OCI-LY7 (cell line): ENCODE results near the gene CRTAC1. TPM values are rescaled to one million over a fixed set of nuclear protein-coding genes. Genes with fewer than 3 reads are reported as not detected.

ENCODE experiments used
- BruUV-seq: library from RNA; stranded (reverse); fragments of 400-500 nt; replicated peaks from 2 replicates; lab custom pipeline; 2021; lab: Mats Ljungman, UMichigan
- CTCF ChIA-PET: fragments of 300-600 bp; sonication (Branson Sonifier 250); formaldehyde crosslinking; loops from one replicate; lab custom pipeline; 2022; ENCODE audit warnings: antibody characterized with exemption; ENCODE audit not compliant: unreplicated experiment; lab: Charles Lee
- POLR2A ChIA-PET: fragments of 300-600 bp; sonication (Branson Sonifier 250); formaldehyde crosslinking; loops from one replicate; lab custom pipeline; 2022; ENCODE audit warnings: antibody characterized with exemption; lab: Charles Lee
- DNase-seq: peaks from one replicate; pipeline ENCODE4 v3.0.0-alpha.2; 2015; ENCODE audit warnings: low spot score
- H2AFZ ChIP-seq: fragments of 200-600 bp; sonication (generic), shearing (Covaris generic); 2 replicates; pipeline ENCODE4 v1.6.1; 2014; ENCODE audit warnings: mild to moderate bottlenecking, antibody characterized with exemption, low read length, moderate library complexity
- H3K27ac ChIP-seq: fragments of 200-600 bp; sonication (generic); 2 replicates; pipeline ENCODE4 v1.5.1; 2014; ENCODE audit warnings: mixed run types, low read depth, mild to moderate bottlenecking, moderate library complexity, low read length, inconsistent platforms; ENCODE audit not compliant: poor library complexity, severe bottlenecking
- H3K36me3 ChIP-seq: fragments of 200-600 bp; sonication (generic); 2 replicates; pipeline ENCODE4 v1.6.1; 2014; ENCODE audit warnings: mild to moderate bottlenecking, antibody characterized with exemption, low read length, moderate library complexity, mixed read lengths; ENCODE audit not compliant: insufficient read depth
- H3K4me1 ChIP-seq: fragments of 200-600 bp; sonication (generic); 2 replicates; pipeline ENCODE4 v1.5.1; 2014; ENCODE audit warnings: mild to moderate bottlenecking, low read length; ENCODE audit not compliant: insufficient read depth, poor library complexity, severe bottlenecking
- H3K4me2 ChIP-seq: fragments of 200-600 bp; sonication (generic); 2 replicates; pipeline ENCODE4 v1.6.1; 2014; ENCODE audit warnings: mild to moderate bottlenecking, low read length
- H3K4me3 ChIP-seq: fragments of 200-600 bp; sonication (generic); 2 replicates; pipeline ENCODE4 v1.5.1; 2014; ENCODE audit warnings: mild to moderate bottlenecking, low read depth, low read length; ENCODE audit not compliant: poor library complexity, severe bottlenecking
- H3K79me2 ChIP-seq: fragments of 200-600 bp; sonication (generic); 2 replicates; pipeline ENCODE4 v1.6.1; 2016; ENCODE audit warnings: low read depth, mild to moderate bottlenecking, low read length, moderate library complexity, mixed read lengths; ENCODE audit not compliant: insufficient read depth
- H3K9me2 ChIP-seq: fragments of 200-600 bp; sonication (generic); 2 replicates; pipeline ENCODE4 v1.6.1; 2016; ENCODE audit warnings: mild to moderate bottlenecking, low read length, mixed read lengths; ENCODE audit not compliant: insufficient read depth
- H3K9me3 ChIP-seq: fragments of 200-600 bp; sonication (generic); 2 replicates; pipeline ENCODE4 v1.6.1; 2014; ENCODE audit warnings: mild to moderate bottlenecking, mixed run types, low read length, mixed read lengths
- H4K20me1 ChIP-seq: fragments of 200-600 bp; sonication (generic); 2 replicates; pipeline ENCODE4 v1.6.1; 2014; ENCODE audit warnings: mild to moderate bottlenecking, antibody characterized with exemption, low read length, moderate library complexity, mixed read lengths; ENCODE audit not compliant: insufficient read depth
- CTCF ChIP-seq: fragments of 200-600 bp; sonication (generic); conservative IDR thresholded peaks from 2 replicates; pipeline ENCODE4 v1.5.1; 2014; ENCODE audit warnings: mild to moderate bottlenecking, antibody characterized with exemption, low read length, moderate library complexity, mixed read lengths
- EZH2phosphoT487 ChIP-seq: fragments of 200-600 bp; sonication (generic); IDR thresholded peaks from 2 replicates; pipeline ENCODE4 v1.6.1; 2018; ENCODE audit warnings: low read depth, borderline replicate concordance, mild to moderate bottlenecking, mixed run types, antibody characterized with exemption, low read length, moderate library complexity, mixed read lengths
- intact Hi-C: fragments of 100-400 bp; cut with micrococcal nuclease; formaldehyde crosslinking; loops from one replicate; pipeline ENCODE4 v1.10.0; 2022; ENCODE audit not compliant: unreplicated experiment
- total RNA-seq, 2 experiments: library from RNA; depleted of rRNA in 1 of 2; stranded (reverse); fragments of >200 nt in 1 of 2; shearing (Covaris generic) in 1 of 2; gene quantifications; 2 replicates each; pipeline ENCODE4 v1.2.3, GENCODE V29; 2014 to 2022

CRTAC1 gene
- total RNA-seq, 2 experiments from 2014 or later, result not detected

GRCh38 chr10:98038288-98038687 lies 7.9 kb upstream of the CRTAC1 start:
- DNase-seq, result no peak
- Histone ChIP-seq H2AFZ (no peak overlapping the region), H3K9me2 (no peaks in the 10 kb centered on the region), H3K4me2 (no peak overlapping the region), H4K20me1 (no peaks in the 10 kb centered on the region), H3K4me1 (no peaks in the 10 kb centered on the region), H3K27ac (no peak overlapping the region), H3K36me3 (no peaks in the 10 kb centered on the region), H3K9me3 (no peaks in the 10 kb centered on the region), H3K79me2 (no peaks in the 10 kb centered on the region), H3K4me3 (no peak overlapping the region)
- intact Hi-C loops, result no loop called here
- no TSS peak for BruUV-seq
- ChIA-PET POLR2A (no interaction called here), CTCF (no interaction called here)
- TF ChIP-seq EZH2phosphoT487 (no peak), CTCF (no peak)

DNA sequence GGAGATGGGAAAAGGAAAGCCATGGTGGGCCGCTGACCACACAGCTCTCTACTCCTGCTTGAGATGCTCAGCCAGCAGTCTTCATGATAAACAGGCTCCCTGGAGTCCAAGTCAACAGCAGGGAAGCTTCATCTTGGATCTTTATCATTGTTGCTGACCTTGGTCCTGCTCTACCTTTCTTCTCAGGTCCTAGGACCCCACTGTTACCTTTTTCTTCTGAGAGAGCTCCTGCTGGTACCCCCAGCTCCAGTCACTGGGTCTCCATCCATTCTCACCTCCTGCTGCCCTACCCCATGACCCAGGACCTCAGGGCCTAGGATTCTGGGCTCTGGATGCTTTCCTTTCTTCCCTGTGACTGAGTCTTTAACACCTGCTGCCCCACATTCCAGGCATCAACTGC lies 5.2 kb upstream of the CRTAC1 start:
- CTCF ChIA-PET, result interaction anchor here (1.3 kb wide), 1 partner anchor 10 kb away, joined by 4 read pairs; no protein-coding TSS in a partner anchor
- TF ChIP-seq CTCF (no peak), EZH2phosphoT487 (no peak)
- H3K4me3 ChIP-seq, result no peak overlapping the region
- H3K36me3 ChIP-seq, result no peaks in the 10 kb centered on the region
- H3K27ac ChIP-seq, result no peak overlapping the region
- no peaks in the 10 kb centered on the region for H4K20me1 ChIP-seq
- H3K79me2 ChIP-seq, result no peaks in the 10 kb centered on the region
- H2AFZ ChIP-seq, result no peak overlapping the region
- no peaks in the 10 kb centered on the region for H3K9me2 ChIP-seq
- no peak overlapping the region for H3K4me2 ChIP-seq
- no peaks in the 10 kb centered on the region for H3K4me1 ChIP-seq
- intact Hi-C loops, result no loop called here
- no peaks in the 10 kb centered on the region for H3K9me3 ChIP-seq
- no peak for DNase-seq
- BruUV-seq, result no TSS peak
- POLR2A ChIA-PET, result interaction anchor here (0.7 kb wide), 1 partner anchor 67 kb away, joined by 3 read pairs; no protein-coding TSS in a partner anchor

DNA sequence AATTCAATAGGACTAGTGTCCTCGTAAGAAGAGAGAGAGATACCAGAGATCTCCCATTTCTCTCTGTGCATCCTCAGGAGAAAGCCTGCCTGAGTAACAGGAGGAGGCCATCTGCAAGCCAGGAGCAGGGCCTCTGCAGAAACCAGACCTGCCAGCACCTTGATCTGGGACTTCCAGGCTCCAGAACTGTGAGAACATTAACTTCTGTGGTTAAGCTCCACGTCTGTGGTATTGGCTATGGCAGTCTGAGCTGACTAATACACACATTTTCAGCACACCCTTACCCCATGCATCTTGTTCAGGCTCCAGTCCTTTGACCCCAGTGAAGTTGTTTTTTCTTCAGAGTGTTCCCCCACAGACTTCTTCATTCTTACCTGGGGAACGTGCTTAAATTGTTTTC lies 3.1 kb upstream of the CRTAC1 start:
- H3K36me3 ChIP-seq, result no peaks in the 10 kb centered on the region
- TF ChIP-seq CTCF, result no peak
- no peak for TF ChIP-seq EZH2phosphoT487
- no peaks in the 10 kb centered on the region for H3K4me1 ChIP-seq
- intact Hi-C loops, result no loop called here
- no peaks in the 10 kb centered on the region for H3K9me2 ChIP-seq
- CTCF ChIA-PET, result no interaction called here
- POLR2A ChIA-PET, result no interaction called here
- no peak overlapping the region for H3K4me3 ChIP-seq
- H3K4me2 ChIP-seq, result no peak overlapping the region
- no peaks in the 10 kb centered on the region for H3K9me3 ChIP-seq
- DNase-seq, result no peak
- H3K79me2 ChIP-seq, result no peaks in the 10 kb centered on the region
- no peak overlapping the region for H2AFZ ChIP-seq
- H4K20me1 ChIP-seq, result no peaks in the 10 kb centered on the region
- no TSS peak for BruUV-seq
- no peak overlapping the region for H3K27ac ChIP-seq
